Endothelial cell of umbilical vein (primary cell): ENCODE results near the gene ELL2. TPM values are rescaled to one million over a fixed set of nuclear protein-coding genes. Genes with fewer than 3 reads are reported as not detected.
"Not testable (repeated sequence)": the region's sequence is repeated elsewhere in the genome, so short reads cannot be mapped to it uniquely, and the experiment has no call there.

Source experiments
- BruUV-seq: library from RNA; stranded (reverse); fragments of 400-500 nt; replicated peaks from 2 replicates; lab custom pipeline; 2021; lab: Mats Ljungman, UMichigan
- CTCF ChIA-PET: fragments of 300-600, 350-600 bp; sonication (Branson Sonifier 250); formaldehyde crosslinking; loops from one replicate; lab custom pipeline; 2021; ENCODE audit warnings: antibody characterized with exemption, inconsistent platforms; lab: Charles Lee
- POLR2A ChIA-PET: fragments of 300-600, 350-600 bp; sonication (Branson Sonifier 250); formaldehyde crosslinking; loops from one replicate; lab custom pipeline; 2021; ENCODE audit warnings: antibody characterized with exemption, inconsistent platforms; lab: Charles Lee
- DNase-seq: peaks from one replicate; pipeline ENCODE4 v3.0.0-alpha.2; 2011; ENCODE audit warnings: low read depth, low spot score
- FAIRE-seq: peaks from 2 replicates; lab custom pipeline; 2011; peaks lifted over from hg19 to GRCh38; lab: Jason Lieb, UNC
- H2AFZ ChIP-seq: 2 replicates; pipeline ENCODE4 v1.6.0; 2012; ENCODE audit warnings: low read depth, low read length, control low read depth, inconsistent platforms
- H3K27ac ChIP-seq: 2 replicates; pipeline ENCODE4 v1.5.1; 2011; ENCODE audit warnings: low read depth, mild to moderate bottlenecking, control low read depth, low read length, moderate library complexity; ENCODE audit not compliant: insufficient read depth
- H3K27me3 ChIP-seq, 2 experiments: 2 replicates each; pipeline versions ENCODE4 v1.6.0 to v1.6.1; 2011; ENCODE audit warnings: low read length in 2 of 2, mixed read lengths in 1 of 2; ENCODE audit not compliant: control insufficient read depth in 2 of 2, insufficient read depth in 2 of 2
- H3K36me3 ChIP-seq, 2 experiments: 2 replicates in 1 of 2; 3 replicates in 1 of 2; pipeline ENCODE4 v1.5.1; 2011; ENCODE audit warnings: low read length in 2 of 2, mild to moderate bottlenecking in 1 of 2, moderate library complexity in 1 of 2; ENCODE audit not compliant: control insufficient read depth in 2 of 2, insufficient read depth in 2 of 2; ENCODE audit errors: extremely low read depth in 1 of 2
- H3K4me1 ChIP-seq: 3 replicates; pipeline ENCODE4 v1.5.1; 2011; ENCODE audit warnings: mild to moderate bottlenecking, low read length; ENCODE audit not compliant: control insufficient read depth, insufficient read depth; ENCODE audit errors: extremely low read depth
- H3K4me2 ChIP-seq: 2 replicates; pipeline ENCODE4 v1.6.1; 2011; ENCODE audit warnings: low read length, control low read depth, mixed read lengths; ENCODE audit not compliant: insufficient read depth
- H3K4me3 ChIP-seq, 3 experiments: fragments of 200-600 bp in 1 of 3; sonication (generic), shearing (Covaris generic) in 1 of 3; replicated peaks in 1 of 3; 2 replicates each; pipeline ENCODE4 v1.5.1; 2011 to 2016; ENCODE audit warnings: control low read depth in 3 of 3, low read length in 3 of 3, mild to moderate bottlenecking in 2 of 3, inconsistent platforms in 1 of 3, low read depth in 1 of 3, moderate library complexity in 1 of 3; ENCODE audit not compliant: insufficient read depth in 1 of 3
- H3K79me2 ChIP-seq: 2 replicates; pipeline ENCODE4 v1.6.0; 2012; ENCODE audit warnings: low read length, inconsistent platforms; ENCODE audit not compliant: control insufficient read depth, insufficient read depth
- H3K9ac ChIP-seq: replicated peaks from 2 replicates; pipeline ENCODE3; 2011; ENCODE audit warnings: low read length, control low read depth; ENCODE audit not compliant: insufficient read depth; ENCODE audit errors: extremely low read depth
- H3K9me1 ChIP-seq: replicated peaks from 3 replicates; pipeline ENCODE4 v1.6.0; 2011; ENCODE audit warnings: mild to moderate bottlenecking, low read length; ENCODE audit not compliant: control insufficient read depth, insufficient read depth; ENCODE audit errors: extremely low read depth
- H3K9me3 ChIP-seq: replicated peaks from 2 replicates; pipeline ENCODE4 v1.5.1; 2012; ENCODE audit warnings: low read length, inconsistent platforms; ENCODE audit not compliant: control insufficient read depth, insufficient read depth
- H4K20me1 ChIP-seq: replicated peaks from 2 replicates; pipeline ENCODE3; 2011; ENCODE audit warnings: mild to moderate bottlenecking, low read length; ENCODE audit not compliant: control insufficient read depth, insufficient read depth; ENCODE audit errors: extremely low read depth
- CTCF ChIP-seq, 2 donors: IDR thresholded peaks; 1 replicate in 1 of 2; 2 replicates in 1 of 2; pipeline ENCODE4 v1.5.1; 2011; ENCODE audit warnings: low read length in 2 of 2, mild to moderate bottlenecking in 2 of 2, moderate library complexity in 2 of 2, control low read depth in 1 of 2, inconsistent platforms in 1 of 2, low read depth in 1 of 2; ENCODE audit not compliant: insufficient read depth in 1 of 2; ENCODE audit errors: extremely low read depth in 1 of 2
- EZH2 ChIP-seq: IDR thresholded peaks from 2 replicates; pipeline ENCODE4 v1.6.1; 2012; ENCODE audit warnings: borderline replicate concordance, low read depth, mild to moderate bottlenecking, moderate library complexity, low read length, inconsistent platforms; ENCODE audit not compliant: severe bottlenecking
- FOS ChIP-seq: IDR thresholded peaks from 2 replicates; pipeline ENCODE4 v1.6.1; 2011; ENCODE audit warnings: mild to moderate bottlenecking, low read length, moderate library complexity, borderline replicate concordance; ENCODE audit not compliant: insufficient read depth
- GATA2 ChIP-seq: IDR thresholded peaks from 2 replicates; pipeline ENCODE4 v1.7.0; 2011; ENCODE audit warnings: low read depth, mild to moderate bottlenecking, moderate library complexity, mixed read lengths, low read length; ENCODE audit not compliant: insufficient read length, insufficient read depth
- JUN ChIP-seq: IDR thresholded peaks from 2 replicates; pipeline ENCODE4 v1.6.1; 2011; ENCODE audit warnings: borderline replicate concordance, low read depth; ENCODE audit not compliant: insufficient read length, insufficient read depth
- MYC ChIP-seq: IDR thresholded peaks from one replicate; pipeline ENCODE4 v1.6.1; 2011; ENCODE audit warnings: mild to moderate bottlenecking, low read depth, low read length
- POLR2A ChIP-seq: IDR thresholded peaks from 2 replicates; pipeline ENCODE4 v1.6.1; 2012; ENCODE audit warnings: low read depth, mild to moderate bottlenecking, control low read depth, low read length
- POLR2AphosphoS5 ChIP-seq: IDR thresholded peaks from 2 replicates; pipeline ENCODE4 v1.6.1; 2012; ENCODE audit warnings: low read depth, mild to moderate bottlenecking, control low read depth, low read length, moderate library complexity; ENCODE audit not compliant: insufficient read depth
- dilution Hi-C: fragments of 300-500 bp; cut with MboI; formaldehyde crosslinking; loops from one replicate; pipeline ENCODE4 v1.15.0; 2019; ENCODE audit warnings: low sequenced_read_pairs; ENCODE audit not compliant: extremely low pct_ligation_motif_present
- intact Hi-C: fragments of 100-400 bp; cut with micrococcal nuclease; formaldehyde crosslinking; loops from one replicate; pipeline ENCODE4 v1.10.0; 2022
- polyA plus RNA-seq, 4 experiments: library from polyadenylated mRNA; depleted of rRNA in 3 of 4; stranded (reverse) in 3 of 4; unstranded in 1 of 4; fragments of >200 nt; gene quantifications; 2 replicates each; pipeline versions ENCODE4 v1.2.1 to v1.2.3, GENCODE V29; 2011 to 2012; ENCODE audit warnings: missing spikeins in 1 of 4
- total RNA-seq: library from RNA; stranded (reverse); gene quantifications from 2 replicates; pipeline ENCODE4 v1.2.3, GENCODE V29; 2021
- TF ChIP-seq, protein P1 (sequence below): IDR thresholded peaks from 2 replicates; pipeline ENCODE4 v1.6.1; 2011; ENCODE audit not compliant: insufficient read depth, insufficient read length

Gene ELL2
- total and polyA plus RNA-seq, 2 donors (not counting 3 experiments of a cell fraction or from before 2014, with no cell fraction given): 6.8 to 26.0 TPM

DNA sequence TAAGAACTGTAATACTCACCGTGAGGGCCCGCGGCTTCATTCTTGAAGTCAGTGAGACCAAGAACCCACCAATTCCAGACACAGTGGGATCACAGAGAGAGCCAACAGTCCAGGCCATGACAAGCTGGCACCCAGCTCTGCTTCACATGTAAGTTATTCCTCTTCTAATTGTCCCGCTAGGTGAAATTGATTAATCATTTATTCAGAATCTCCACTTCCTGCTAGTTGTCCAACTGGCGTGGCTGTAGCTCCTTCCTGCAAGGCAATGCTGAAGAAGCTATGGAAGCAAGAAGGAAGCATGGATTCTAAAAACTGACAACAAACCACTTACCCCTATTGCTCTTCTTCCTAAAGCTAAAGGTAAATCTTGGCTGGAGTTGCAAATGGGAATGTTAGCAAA is 109.1 kb downstream of the ELL2 start:
- dilution Hi-C loops: no loop called here
- no peak overlapping the region for H3K4me3 ChIP-seq
- no TSS peak for BruUV-seq
- no peaks in the 10 kb centered on the region for H3K27me3 ChIP-seq
- FAIRE-seq (no peak), DNase-seq (no peak)
- no peaks in the 10 kb centered on the region for H3K36me3 ChIP-seq
- peaks cover 7% of the 10 kb centered on the region for H3K4me1 ChIP-seq
- no peak overlapping the region for H3K4me2 ChIP-seq
- no peaks in the 10 kb centered on the region for H3K9me3 ChIP-seq
- H2AFZ ChIP-seq: no peak overlapping the region
- no peaks in the 10 kb centered on the region for H4K20me1 ChIP-seq
- H3K9ac ChIP-seq: no peak overlapping the region
- POLR2A ChIA-PET: interaction anchor here (0.7 kb wide), 1 partner anchor 85 kb away, joined by 5 read pairs; no protein-coding TSS in a partner anchor
- no peak overlapping the region for H3K27ac ChIP-seq
- TF ChIP-seq CTCF (IDR thresholded peaks at IDR 0.05; ENCODE audit: extremely low read depth in 1 of 2, insufficient read depth in 1 of 2, low read depth in 1 of 2, low read length in 2 of 2) (no peak), EZH2 (no peak), GATA2 (no peak), MYC (no peak), POLR2A (no peak), POLR2AphosphoS5 (no peak), FOS (no peak), JUN (no peak)
- TF ChIP-seq, protein P1, sequence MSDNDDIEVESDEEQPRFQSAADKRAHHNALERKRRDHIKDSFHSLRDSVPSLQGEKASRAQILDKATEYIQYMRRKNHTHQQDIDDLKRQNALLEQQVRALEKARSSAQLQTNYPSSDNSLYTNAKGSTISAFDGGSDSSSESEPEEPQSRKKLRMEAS: no peak
- no peaks in the 10 kb centered on the region for H3K9me1 ChIP-seq
- no peaks in the 10 kb centered on the region for H3K79me2 ChIP-seq
- intact Hi-C loops: loop anchor here (10.0 kb wide), 1 partner anchor 322 kb away; no protein-coding TSS in a partner anchor
- CTCF ChIA-PET: interaction anchor here (1.0 to 14.6 kb wide), 4 partner anchors 31 to 207 kb away, joined by 3 to 201 read pairs (median 4); no protein-coding TSS in a partner anchor

GRCh38 chr5:95851141-95851540 is 110.5 kb downstream of the ELL2 start:
- H3K4me1 ChIP-seq, POLR2A ChIA-PET, H3K79me2 ChIP-seq, dilution Hi-C loops, H2AFZ ChIP-seq, H3K27ac ChIP-seq, DNase-seq, H3K9me1 ChIP-seq, H3K36me3 ChIP-seq, BruUV-seq, FAIRE-seq, H3K4me2 ChIP-seq, H4K20me1 ChIP-seq, H3K4me3 ChIP-seq, H3K27me3 ChIP-seq, H3K9ac ChIP-seq, H3K9me3 ChIP-seq: not testable (repeated sequence)
- CTCF ChIA-PET: interaction anchor here (1.3 to 14.6 kb wide), 2 partner anchors 67 to 485 kb away, joined by 3 to 201 read pairs; no protein-coding TSS in a partner anchor
- intact Hi-C loops: loop anchor here (10.0 kb wide), 1 partner anchor 324 kb away; no protein-coding TSS in a partner anchor
